Stimulated activated CD4-positive, alpha-beta T cell treated with anti-CD3 and anti-CD28 coated beads, TNF-alpha, amount 100 ng/mL, for 24 hours (primary cell): ENCODE results near the gene LSM12.
"Not testable (repeated sequence)": the region's sequence is repeated elsewhere in the genome, so short reads cannot be mapped to it uniquely, and the experiment has no call there.

Experiments
- DNase-seq, 3 experiments: peaks; one replicate each; pipeline ENCODE4 v3.0.0-alpha.2; 2020; ENCODE audit warnings: low read depth in 3 of 3

Gene LSM12

GRCh38 chr17:44044071-44044470 lies 22.4 kb downstream of the LSM12 start:
- DNase-seq, result no peak

GRCh38 chr17:44043272-44043696 lies 23.2 kb downstream of the LSM12 start:
- DNase-seq, result no peak

DNA sequence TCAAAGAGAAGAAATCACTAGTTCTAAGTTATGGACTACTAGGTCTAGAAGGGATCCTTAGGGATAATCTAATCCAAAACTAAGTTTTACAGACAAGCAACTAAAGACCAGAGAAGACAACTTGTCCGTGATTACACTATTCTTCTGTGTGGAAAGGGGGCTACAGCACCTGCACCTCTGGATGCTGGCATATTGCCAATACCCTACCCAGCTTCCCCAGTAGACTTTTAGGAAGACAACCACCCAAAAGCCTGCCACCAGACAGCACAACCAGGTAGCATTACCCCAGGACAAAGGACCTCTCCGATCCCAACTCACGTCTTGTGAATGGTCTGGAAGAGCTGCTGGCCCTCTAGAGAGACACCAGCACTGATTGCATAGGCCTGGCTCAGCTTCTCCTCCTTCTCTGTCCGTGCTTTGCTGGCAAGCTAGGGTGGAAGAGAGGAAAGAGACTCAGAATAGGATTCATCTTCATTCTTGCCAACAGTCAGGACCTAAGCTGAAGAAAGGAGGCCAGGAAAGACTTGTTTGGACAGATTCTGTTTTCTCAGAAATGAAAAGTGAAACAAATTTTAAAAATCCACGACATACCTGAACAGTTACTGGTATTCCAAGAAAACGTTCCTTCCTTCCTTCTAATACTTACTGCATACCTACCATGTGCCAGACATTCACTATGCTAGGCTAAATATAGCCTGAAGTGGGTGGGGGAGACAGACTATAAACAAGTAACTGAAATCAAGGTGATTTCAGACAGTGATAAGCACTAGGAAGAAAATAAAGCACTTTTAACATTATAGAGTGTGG lies 26.4 kb downstream of the LSM12 start:
- no peak for DNase-seq

DNA sequence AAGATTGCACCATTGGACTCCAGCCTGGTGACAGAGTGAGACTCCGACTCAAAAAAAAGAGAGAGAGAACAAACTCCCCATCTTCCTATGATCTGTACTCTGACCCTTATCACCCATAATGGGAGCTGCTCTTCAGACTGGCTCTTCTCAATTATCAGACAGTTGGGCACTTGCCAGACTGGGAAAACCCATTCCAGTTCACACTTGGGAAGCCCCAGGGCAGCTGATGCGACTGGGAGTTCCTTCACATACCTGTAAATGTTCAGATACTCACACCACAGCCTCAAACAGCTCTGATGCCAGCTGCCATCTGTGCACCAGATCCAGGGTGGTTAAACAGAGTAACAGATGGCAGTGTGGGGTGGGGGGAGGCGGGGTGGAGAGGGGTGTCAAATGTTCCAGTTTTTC lies 27.9 kb downstream of the LSM12 start:
- no peak for DNase-seq

DNA sequence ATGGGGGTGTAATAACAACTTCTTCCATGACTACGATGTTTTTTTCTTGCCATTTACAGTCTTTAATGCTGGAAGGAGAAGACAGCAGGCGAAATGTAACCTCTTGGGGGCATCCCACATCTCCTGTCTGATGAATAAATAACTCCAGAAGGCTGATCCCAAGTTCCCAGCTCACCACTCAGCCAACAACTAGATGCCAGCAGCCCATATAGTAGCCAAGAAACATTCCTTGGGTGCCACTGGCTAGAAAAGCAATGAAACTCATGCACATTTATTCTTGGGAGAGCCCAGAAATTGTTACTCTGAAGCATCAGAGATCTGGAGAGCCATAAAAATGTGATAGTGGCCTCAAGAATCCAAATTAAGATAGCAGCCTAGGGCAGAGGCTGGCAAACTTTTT lies 29.0 kb downstream of the LSM12 start:
- no peak for DNase-seq

- DNase-seq, result not testable (repeated sequence)
These were observed 31.8 kb downstream of the LSM12 start for GRCh38 chr17:44034688-44035087.

GRCh38 chr17:44033861-44034408 lies 32.5 kb downstream of the LSM12 start:
- no peak for DNase-seq

- DNase-seq, result no peak
These were observed 36.0 kb downstream of the LSM12 start for GRCh38 chr17:44030482-44030881.

DNA sequence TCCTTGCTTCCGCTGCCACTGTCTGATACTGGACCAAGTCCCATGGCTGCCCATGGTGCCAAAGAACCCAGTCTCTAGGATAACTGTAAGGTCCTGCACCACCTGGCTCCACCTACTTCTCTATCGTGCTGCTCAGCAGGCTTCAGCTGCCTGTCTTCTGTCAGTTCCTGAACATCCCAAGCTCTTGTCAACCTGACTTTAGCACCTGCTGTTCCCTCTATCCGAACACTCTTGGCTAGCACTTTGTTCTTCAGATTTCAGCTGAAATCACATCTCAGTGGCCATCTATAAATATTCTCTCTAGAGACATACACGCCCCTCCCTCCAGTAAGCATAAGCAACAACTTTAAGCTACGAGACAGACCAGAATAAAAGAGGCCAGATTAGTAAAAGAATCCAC lies 36.7 kb downstream of the LSM12 start:
- no peak for DNase-seq

GRCh38 chr17:44024853-44025252 lies 41.6 kb downstream of the LSM12 start:
- no peak for DNase-seq

GRCh38 chr17:44024271-44024663 lies 42.2 kb downstream of the LSM12 start:
- no peak for DNase-seq

DNA sequence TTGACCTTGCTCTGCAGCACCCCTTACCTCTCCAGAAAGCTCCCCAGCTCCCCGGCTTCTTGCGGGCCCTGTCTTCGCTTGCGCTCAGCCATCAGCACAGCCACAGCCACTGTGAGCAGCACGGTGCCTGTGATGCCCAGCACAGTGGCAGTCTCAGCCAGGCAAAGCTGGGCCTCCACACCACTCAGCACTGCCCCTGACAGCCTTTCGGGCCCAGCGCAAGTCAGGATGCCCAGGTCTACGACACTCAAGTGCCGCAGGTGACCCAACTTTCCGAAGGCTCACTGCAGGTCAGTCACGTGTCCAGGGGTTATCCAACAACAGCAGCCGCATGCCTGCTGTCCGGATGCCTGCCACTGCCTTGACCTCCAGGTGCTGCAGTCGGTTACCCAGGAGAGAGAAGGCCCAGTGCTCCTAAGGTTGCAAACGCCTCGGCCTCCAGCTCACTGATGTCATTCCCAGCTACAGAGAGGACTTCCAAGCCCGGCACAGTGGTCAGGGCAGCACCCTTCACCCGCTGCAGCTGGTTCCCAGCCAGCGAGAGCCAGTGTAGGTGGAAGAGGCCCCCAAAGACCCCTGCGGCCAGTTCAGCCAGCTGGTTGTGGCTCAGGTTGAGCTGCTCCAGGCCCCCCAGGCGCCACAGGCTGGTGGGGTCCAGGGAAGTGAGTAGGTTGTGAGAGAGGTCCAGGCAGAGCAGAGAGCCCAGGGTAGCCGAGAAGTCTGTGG lies 42.8 kb downstream of the LSM12 start:
- no peak for DNase-seq

GRCh38 chr17:44022246-44022645 lies 44.2 kb downstream of the LSM12 start:
- no peak for DNase-seq

- DNase-seq, result not testable (repeated sequence)
These were observed 45.2 kb downstream of the LSM12 start for GRCh38 chr17:44021227-44021626.

GRCh38 chr17:44014437-44015172 lies 51.9 kb downstream of the LSM12 start, which contains the start of gene TMEM101:
Gene TMEM101 (minus strand): TSS chr17:44014963. CDS start chr17:44014952, 11 bp downstream.
- peak; percentile 74 to 85 (median 83) for DNase-seq

- DNase-seq, result no peak
These were observed 52.4 kb downstream of the LSM12 start for GRCh38 chr17:44014133-44014436.

DNA sequence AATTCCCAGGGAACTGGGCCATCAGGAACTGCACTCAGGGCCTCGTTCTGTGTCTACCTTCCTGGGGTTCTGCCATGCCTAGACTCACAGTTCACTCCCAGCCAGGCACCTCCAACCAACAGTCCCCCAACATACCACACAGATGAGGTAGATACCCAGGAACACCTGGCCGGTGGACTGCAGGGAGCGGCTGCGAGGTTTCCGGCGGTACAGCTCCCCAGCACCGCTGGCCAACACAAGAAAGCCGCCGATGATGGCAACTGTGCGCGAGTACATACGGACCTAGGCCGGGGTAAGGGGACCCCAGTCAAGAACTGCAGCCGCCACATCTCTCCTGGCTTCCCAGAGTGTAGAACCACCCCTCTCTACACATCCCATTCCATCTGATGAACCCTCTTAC lies 53.6 kb downstream of the LSM12 start:
- DNase-seq, result no peak

DNA sequence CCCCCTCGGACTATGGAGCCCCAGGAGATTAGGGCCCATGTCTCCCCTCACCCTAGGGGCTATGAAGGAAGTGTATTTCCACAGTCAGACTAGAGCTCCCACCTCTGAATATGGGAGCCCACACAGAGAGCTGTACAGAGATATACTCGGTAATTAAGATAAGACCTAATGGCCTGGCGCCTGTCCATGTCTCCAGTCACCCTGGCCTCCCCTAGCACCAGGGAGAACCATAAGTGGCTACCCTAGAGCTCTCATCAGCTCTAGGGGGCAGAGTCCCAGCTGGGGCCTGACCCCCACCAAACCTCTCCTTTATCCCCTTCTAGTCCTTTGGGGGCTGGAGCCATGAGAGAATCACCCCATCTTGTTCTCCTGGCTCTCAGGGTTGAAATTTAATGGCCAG lies 54.1 kb downstream of the LSM12 start:
- no peak for DNase-seq

GRCh38 chr17:44011876-44012275 lies 54.6 kb downstream of the LSM12 start:
- DNase-seq, result no peak

DNA sequence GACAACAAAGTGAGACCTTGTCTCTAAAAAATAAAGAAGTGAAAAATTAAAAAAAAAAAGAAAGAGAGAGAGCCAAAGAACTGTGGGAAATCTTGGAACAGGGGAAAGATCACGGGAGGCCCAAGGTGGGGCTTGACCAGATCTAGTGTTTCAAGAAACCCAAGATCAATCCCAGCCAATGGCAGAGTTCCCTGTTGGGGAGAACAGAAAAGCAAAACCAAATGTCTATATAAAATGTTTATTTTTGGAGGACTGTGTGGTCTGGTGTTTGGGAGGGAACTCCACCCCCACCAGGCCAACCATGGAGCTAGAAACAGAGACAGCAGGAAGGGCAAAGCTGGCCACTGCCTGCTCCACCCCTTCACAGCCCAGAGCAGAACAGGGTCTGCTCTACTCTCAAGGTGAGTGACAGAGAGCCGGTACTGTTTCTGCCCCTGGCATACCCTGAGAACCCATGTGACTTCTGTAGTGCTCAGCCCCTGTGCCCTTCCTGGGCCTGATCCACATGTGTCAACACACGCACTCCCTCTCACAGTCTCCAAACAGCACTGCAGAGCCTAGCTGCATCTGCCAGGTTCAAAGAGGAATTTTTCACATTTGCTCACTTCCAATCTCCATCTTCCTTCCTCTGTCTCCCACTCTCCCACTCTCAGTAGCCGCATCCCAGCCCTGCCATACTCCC lies 55.4 kb downstream of the LSM12 start:
- no peak for DNase-seq

DNA sequence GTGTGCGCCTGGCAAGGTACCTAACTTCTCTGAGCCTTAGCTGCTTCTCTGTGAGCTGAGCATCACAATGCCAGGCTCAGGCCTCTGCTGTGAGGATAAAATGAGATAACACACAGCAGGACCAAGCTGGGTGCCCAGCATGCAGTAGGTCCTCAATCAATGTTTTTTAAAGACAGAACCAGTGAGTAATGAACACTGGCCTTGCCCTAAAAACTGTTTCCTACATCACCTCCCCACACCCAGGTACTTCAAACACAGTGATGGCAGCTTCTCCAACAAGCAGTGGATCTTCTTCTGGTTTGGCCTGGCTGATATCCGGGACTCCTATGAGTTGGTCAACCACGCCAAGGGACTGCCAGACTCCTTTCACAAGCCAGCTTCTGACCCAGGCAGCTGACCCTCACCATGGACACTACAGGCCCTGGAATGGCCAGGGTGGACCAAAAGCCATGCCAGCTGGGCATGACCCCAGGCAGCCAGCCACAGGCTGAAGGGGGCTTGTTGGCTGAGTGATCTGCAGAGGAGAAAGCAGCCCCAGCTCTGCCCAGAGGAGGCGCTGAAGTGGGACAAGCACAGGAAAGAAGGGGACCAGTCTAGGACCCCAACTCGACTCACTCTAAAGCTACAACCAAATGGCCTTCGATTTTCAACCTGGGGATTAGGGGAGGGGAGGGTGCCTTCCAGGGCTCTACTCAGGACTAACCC lies 58.1 kb downstream of the LSM12 start:
- no peak for DNase-seq
